AG09309 (cell line): ENCODE data around the gene VPS51.

Experiments used
- DNase-seq: peaks from one replicate; pipeline ENCODE4 v3.0.0-alpha.2; 2010; ENCODE audit warnings: low read depth
- H3K4me3 ChIP-seq: 2 replicates; pipeline ENCODE4 v1.5.1; 2011; ENCODE audit warnings: mild to moderate bottlenecking, low read depth, low read length, moderate library complexity; ENCODE audit not compliant: control insufficient read depth
- CTCF ChIP-seq: IDR thresholded peaks from 2 replicates; pipeline ENCODE4 v1.5.1; 2011; ENCODE audit warnings: mild to moderate bottlenecking, low read depth, low read length, inconsistent platforms; ENCODE audit not compliant: insufficient read depth, control insufficient read depth; ENCODE audit errors: missing control alignments

VPS51 gene

GRCh38 chr11:65119670-65119995 is 23.6 kb downstream of the VPS51 start:
- no peak overlapping the region for H3K4me3 ChIP-seq
- DNase-seq, result no peak

GRCh38 chr11:65120831-65121230 is 24.8 kb downstream of the VPS51 start:
- TF ChIP-seq CTCF, result no peak
- DNase-seq, result no peak
- peak overlapping the region; percentile 99 for H3K4me3 ChIP-seq

More at GRCh38 chr11:65119670-65119995, 23.6 kb downstream of the VPS51 start:
- TF ChIP-seq CTCF, result no peak

GRCh38 chr11:65121447-65121864 is 25.4 kb downstream of the VPS51 start:
- no peak for DNase-seq
- H3K4me3 ChIP-seq, result peak overlapping the region; percentile 99
- no peak for TF ChIP-seq CTCF

GRCh38 chr11:65121865-65122696 is 26.1 kb downstream of the VPS51 start, which contains the start of the genes FAU and MRPL49:
TSS of gene FAU (minus strand) at chr11:65122134. CDS start at chr11:65121813, 321 bp downstream.
TSS of gene MRPL49 (plus strand) at chr11:65122321. CDS start at chr11:65122347, 26 bp downstream.
- TF ChIP-seq CTCF, result no peak
- peak within 1 kb of the TSS; percentile 99 for H3K4me3 ChIP-seq
- DNase-seq, result peak; percentile 82

- TF ChIP-seq CTCF, result no peak
- no peak overlapping the region for H3K4me3 ChIP-seq
- DNase-seq, result no peak
These were observed 28.6 kb downstream of the VPS51 start for GRCh38 chr11:65124480-65125196.

GRCh38 chr11:65125197-65126056 is 29.4 kb downstream of the VPS51 start:
- no peak overlapping the region for H3K4me3 ChIP-seq
- DNase-seq, result no peak
- no peak for TF ChIP-seq CTCF
